ENCODE results near the gene PDLIM7.

The PDLIM7 gene

DNA sequence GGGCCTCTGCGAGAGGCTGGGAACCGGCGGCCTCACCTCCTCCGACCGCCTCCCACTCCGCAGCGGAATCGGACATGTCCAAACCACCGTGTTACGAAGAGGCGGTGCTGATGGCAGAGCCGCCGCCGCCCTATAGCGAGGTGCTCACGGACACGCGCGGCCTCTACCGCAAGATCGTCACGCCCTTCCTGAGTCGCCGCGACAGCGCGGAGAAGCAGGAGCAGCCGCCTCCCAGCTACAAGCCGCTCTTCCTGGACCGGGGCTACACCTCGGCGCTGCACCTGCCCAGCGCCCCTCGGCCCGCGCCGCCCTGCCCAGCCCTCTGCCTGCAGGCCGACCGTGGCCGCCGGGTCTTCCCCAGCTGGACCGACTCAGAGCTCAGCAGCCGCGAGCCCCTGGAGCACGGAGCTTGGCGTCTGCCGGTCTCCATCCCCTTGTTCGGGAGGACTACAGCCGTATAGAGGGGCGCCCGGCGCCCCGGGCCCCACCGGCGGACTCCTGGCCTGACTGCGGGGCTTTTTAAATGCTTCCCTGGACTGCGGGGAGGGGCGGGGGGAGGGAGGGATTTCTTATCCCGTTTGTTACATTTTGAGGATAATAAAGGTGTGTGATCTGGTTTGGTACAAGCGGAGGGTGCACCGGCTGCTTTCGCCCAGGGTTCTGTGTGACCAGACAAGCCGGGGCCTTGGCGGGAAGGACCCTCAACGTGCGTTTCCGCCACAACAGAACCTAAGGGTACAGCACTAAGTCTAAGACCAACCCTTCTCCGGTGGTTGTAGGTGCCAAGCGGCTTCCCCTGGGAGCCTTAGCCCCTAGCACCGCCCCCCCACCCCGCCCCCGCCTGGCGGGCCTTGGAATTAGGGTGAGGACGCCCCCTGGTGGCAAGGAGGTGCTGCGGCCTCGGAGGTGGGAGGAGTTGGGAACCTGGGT lies 41.5 kb downstream of the PDLIM7 start:
- DNase-seq: peak; percentile 77

DNA sequence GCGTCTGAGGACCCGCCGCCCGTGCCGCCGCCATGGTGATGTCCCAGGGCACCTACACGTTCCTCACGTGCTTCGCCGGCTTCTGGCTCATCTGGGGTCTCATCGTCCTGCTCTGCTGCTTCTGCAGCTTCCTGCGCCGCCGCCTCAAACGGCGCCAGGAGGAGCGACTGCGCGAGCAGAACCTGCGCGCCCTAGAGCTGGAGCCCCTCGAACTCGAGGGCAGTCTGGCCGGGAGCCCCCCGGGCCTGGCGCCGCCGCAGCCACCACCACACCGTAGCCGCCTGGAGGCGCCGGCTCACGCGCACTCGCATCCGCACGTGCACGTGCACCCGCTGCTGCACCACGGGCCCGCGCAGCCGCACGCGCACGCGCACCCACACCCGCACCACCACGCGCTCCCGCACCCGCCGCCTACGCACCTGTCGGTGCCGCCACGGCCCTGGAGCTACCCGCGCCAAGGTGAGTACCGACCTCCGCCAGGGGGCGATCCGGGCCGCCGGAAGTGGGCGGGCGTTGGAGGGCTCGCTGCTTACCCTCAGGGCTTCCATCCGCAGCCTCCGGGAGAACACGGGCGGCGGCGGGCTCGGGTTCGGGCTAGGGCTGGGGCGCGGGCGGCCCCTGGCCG lies 42.3 kb downstream of the PDLIM7 start:
- peak; percentile 36 for DNase-seq

GRCh38 chr5:177454397-177455035 lies 42.9 kb downstream of the PDLIM7 start:
- peak; percentile 54 for DNase-seq

DNA sequence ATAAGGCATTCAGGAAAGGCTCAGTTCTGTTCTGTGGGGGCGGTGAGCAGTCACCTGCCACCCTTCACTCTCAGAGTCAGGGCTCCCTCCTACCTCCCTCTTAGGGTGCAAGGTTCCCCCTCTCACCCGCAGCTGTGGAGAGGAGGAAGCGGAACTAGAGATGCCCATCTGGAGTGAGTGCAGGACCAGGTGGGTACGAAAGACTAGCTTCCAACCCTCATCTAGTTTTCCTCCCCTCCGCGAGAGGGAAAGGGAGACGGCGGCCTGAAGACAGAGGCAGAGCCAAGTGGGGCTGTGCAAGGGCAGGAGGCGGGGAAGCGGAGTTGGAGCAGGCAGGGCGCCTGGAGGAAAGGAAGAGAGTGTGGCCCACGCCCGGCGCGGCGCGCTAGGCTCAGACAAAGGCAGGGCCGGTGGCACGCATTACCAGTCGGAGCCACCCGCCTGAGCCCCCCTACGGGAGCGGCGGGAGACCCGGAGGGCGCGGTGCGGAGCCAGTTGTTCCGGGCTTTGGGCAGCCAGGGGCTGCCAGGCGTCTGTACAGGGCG lies 43.5 kb downstream of the PDLIM7 start:
- DNase-seq: no peak

- DNase-seq: no peak
These were observed 44.4 kb downstream of the PDLIM7 start for GRCh38 chr5:177452688-177453638.

GRCh38 chr5:177450667-177451424 lies 46.6 kb downstream of the PDLIM7 start:
- DNase-seq: no peak

- no peak for DNase-seq
These were observed 48.0 kb downstream of the PDLIM7 start for GRCh38 chr5:177449140-177450061.

GRCh38 chr5:177448244-177448950 lies 49.0 kb downstream of the PDLIM7 start:
- DNase-seq: no peak

DNA sequence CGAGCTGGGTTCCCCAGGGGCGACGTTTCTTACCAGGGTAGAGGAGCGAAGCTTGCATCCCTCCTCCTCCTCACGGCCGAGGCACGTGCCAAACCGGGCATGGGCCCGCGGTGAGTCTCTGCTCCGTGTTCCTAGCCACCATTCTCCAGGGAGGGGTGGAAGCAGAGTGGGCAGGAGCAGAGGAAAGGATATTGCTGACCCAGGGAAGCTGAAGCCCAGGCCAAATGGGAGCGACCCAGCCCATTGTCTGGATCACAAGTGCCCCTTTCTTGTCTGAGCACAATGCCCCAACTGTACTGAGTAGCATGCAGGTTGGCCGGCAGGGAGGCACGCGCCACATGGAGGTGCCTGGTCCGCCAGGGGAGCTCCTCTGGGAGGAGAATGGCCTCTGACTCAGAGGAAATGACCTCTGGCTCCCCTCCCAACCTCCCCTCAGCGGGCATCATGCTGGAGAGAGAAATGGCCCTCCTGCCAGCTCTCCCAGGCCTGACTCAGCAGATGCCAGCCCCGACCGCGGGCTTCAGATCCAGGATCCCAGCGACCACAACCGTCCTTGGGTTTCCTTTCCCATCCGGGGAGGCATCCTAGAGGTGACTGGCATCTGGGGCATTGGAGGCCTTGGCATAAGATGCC lies 49.7 kb downstream of the PDLIM7 start:
- no peak for DNase-seq

- no peak for DNase-seq
These were observed 50.3 kb downstream of the PDLIM7 start for GRCh38 chr5:177447066-177447610.

- no peak for DNase-seq
These were observed 51.0 kb downstream of the PDLIM7 start, which contains the start of gene PRR7 for GRCh38 chr5:177446200-177447065. Gene PRR7, plus strand, starts transcription at chr5:177446814. Its CDS starts 8,254 bp downstream, at chr5:177455068.

- no peak for DNase-seq
These were observed 51.5 kb downstream of the PDLIM7 start for GRCh38 chr5:177445917-177446199.

DNA sequence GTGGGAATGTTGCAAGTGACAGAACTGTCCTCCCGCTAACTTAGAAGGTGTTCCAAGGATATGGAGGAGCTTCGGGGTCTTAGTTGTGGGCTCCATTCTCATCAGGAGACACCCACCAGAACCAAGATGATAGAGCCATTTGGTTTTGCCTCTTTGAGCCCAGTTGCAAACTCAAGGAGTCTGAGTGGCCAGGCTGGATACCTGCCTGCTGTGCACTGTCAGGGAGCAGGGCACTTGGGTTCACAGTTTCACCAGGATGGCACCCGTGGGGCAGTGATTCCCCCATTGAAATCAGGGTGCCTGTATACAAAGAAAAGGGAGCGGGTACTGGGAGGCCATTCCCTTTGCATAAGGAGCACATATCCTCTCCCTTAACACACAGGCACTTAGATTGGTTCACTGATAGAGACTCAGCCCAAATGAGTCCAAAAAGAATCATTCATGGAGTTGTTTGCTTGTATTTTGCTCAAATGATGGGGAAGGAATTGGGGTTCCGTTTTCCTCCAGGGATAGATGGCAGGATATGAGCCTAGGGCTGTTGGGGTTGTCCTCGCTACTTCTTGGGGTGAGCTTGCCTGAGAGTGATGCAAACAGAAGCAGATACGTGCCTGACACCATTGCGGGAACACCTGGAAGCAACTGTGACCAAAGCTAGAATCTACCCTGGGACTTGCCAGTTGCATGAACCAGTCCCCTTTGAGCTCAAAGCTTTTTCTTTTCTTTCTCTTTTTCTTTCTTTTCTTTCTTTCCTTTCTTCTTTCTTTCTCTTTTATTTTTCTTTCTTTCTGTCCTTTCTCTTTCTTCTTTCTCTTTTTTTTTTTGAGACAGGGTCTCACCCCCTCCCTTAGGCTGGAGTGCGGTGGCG lies 52.1 kb downstream of the PDLIM7 start:
- no peak for DNase-seq

DNA sequence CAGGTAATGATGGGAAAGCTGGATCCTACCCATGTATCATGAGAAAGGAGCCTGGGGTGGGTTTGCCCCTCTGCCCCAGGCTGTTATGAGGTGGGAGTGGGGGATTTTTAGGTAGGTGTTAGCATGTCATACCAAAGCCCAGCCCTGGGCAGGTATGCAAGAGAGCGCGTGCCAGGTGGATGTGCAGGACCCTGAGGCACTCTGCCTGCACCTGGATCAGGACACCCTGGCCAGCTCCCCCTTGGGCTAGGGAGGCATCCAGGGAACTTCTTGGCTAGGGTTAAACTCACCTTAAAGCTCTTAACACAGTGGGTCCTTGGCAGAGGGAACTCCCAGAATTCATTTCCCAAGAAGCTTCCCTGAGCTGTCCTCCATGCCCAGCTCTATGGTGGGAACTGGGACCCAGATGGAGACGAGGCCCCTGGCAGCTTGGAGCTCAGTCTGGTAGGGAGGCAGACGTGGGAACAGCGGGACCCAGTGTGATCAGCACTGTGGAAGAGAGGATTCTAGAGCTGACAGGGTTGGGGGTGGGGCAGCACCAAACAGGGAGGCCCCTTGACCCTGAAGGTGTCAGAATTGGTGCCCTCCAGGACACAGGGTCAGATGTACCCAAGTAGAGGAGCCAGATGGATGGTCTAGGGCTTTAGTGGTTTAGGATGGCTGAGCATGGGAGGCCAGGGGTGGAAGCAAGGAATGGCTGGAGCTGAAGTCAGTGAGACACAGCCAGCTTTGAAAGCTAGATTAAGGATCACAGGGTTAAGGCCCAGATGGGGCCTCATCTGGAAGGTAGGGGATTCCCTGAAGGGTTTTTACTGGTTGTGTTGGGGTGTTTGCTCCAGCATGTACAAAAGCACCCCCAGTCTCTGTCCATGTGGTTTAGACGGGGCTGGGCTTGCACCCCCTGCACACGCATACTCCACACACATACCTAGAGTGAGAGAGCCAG lies 53.0 kb downstream of the PDLIM7 start:
- DNase-seq: no peak

DNA sequence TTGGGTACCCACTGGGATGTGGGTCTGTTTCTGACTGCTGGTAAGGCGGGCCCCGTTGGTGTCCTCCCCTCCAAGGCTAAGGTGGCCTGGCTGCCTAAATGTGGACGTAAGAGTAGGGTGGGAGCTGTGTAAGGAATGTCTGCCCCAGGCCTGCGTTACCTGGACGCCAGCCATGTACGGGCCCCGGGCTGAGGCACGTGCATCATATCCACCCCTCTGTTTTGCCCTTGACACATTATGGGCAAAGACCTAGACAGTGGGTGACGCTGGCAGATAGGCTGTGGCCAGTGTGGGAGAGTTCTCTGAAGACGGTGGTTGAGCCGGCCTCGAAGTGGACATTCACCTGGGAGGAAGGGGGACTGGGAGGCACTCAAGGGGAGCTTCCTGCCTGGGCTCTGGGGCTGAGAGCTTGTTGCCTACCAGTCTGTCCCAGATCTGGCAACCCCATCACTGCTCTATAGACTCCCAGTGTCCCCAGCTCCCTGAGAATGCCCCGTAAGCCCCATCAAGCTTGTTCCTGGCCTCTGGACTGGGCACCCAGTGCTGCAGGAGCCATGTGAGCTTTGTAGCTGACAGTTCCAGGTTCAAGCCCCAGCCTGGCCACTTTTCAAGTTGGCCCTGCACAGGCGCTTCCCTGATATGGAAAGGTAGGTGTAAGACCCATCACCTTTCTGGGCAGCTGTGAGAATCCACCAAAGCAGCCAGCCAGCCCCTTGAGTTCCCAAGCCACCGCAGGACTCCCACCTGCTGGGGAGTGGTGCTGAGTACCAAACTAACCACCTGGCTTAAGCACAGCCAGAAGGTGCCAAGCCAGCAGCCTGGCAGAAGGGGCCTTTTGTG lies 54.0 kb downstream of the PDLIM7 start:
- no peak for DNase-seq

Measured in NCI-H1694 (cell line).